IPS-NIHi11 (cell line): Measurements from ENCODE around the gene SIK1.
"Not testable (repeated sequence)": the region's sequence is repeated elsewhere in the genome, so short reads cannot be mapped to it uniquely, and the experiment has no call there.

ENCODE experiments used
- DNase-seq: peaks from one replicate; pipeline ENCODE4 v3.0.0; 2012; ENCODE audit warnings: mixed read lengths, low spot score

The SIK1 gene

GRCh38 chr21:43439316-43440075 lies 12.6 kb upstream of the SIK1 start:
- not testable (repeated sequence) for DNase-seq

GRCh38 chr21:43436272-43436671 lies 9.3 kb upstream of the SIK1 start:
- DNase-seq: not testable (repeated sequence)

- DNase-seq: not testable (repeated sequence)
Measured at GRCh38 chr21:43433340-43434136, 6.6 kb upstream of the SIK1 start.

GRCh38 chr21:43430830-43431416 lies 4.0 kb upstream of the SIK1 start:
- not testable (repeated sequence) for DNase-seq

- DNase-seq: not testable (repeated sequence)
Measured at GRCh38 chr21:43428964-43429363, 2.0 kb upstream of the SIK1 start.

- not testable (repeated sequence) for DNase-seq
Measured at GRCh38 chr21:43427242-43427559, 270 bp upstream of the SIK1 start.

- not testable (repeated sequence) for DNase-seq
Measured at GRCh38 chr21:43426004-43426403, 927 bp downstream of the SIK1 start.

GRCh38 chr21:43419475-43419874 lies 7.5 kb downstream of the SIK1 start:
- not testable (repeated sequence) for DNase-seq

- DNase-seq: not testable (repeated sequence)
Measured at GRCh38 chr21:43414576-43414975, 12.4 kb downstream of the SIK1 start.

- DNase-seq: not testable (repeated sequence)
Measured at GRCh38 chr21:43412020-43412788, 14.7 kb downstream of the SIK1 start.

GRCh38 chr21:43410456-43411068 lies 16.4 kb downstream of the SIK1 start:
- DNase-seq: not testable (repeated sequence)

GRCh38 chr21:43407139-43407538 lies 19.8 kb downstream of the SIK1 start:
- not testable (repeated sequence) for DNase-seq

GRCh38 chr21:43404450-43404849 lies 22.5 kb downstream of the SIK1 start:
- DNase-seq: not testable (repeated sequence)

GRCh38 chr21:43403651-43404430 lies 23.1 kb downstream of the SIK1 start:
- DNase-seq: not testable (repeated sequence)

- DNase-seq: not testable (repeated sequence)
Measured at GRCh38 chr21:43401125-43401524, 25.8 kb downstream of the SIK1 start.

GRCh38 chr21:43399595-43400015 lies 27.3 kb downstream of the SIK1 start:
- not testable (repeated sequence) for DNase-seq

- not testable (repeated sequence) for DNase-seq
Measured at GRCh38 chr21:43399136-43399535, 27.8 kb downstream of the SIK1 start.

- DNase-seq: not testable (repeated sequence)
Measured at GRCh38 chr21:43398533-43398932, 28.4 kb downstream of the SIK1 start.

- DNase-seq: not testable (repeated sequence)
Measured at GRCh38 chr21:43398000-43398399, 28.9 kb downstream of the SIK1 start.

GRCh38 chr21:43397439-43397808 lies 29.5 kb downstream of the SIK1 start:
- not testable (repeated sequence) for DNase-seq
